Left forelimb (tissue), 1 donor: ENCODE measurements around the gene NXNL2.

Experiments used
- DNase-seq: peaks from one replicate; pipeline ENCODE4 v3.0.0-alpha.2; 2018; ENCODE audit warnings: low spot score

NXNL2 gene

DNA sequence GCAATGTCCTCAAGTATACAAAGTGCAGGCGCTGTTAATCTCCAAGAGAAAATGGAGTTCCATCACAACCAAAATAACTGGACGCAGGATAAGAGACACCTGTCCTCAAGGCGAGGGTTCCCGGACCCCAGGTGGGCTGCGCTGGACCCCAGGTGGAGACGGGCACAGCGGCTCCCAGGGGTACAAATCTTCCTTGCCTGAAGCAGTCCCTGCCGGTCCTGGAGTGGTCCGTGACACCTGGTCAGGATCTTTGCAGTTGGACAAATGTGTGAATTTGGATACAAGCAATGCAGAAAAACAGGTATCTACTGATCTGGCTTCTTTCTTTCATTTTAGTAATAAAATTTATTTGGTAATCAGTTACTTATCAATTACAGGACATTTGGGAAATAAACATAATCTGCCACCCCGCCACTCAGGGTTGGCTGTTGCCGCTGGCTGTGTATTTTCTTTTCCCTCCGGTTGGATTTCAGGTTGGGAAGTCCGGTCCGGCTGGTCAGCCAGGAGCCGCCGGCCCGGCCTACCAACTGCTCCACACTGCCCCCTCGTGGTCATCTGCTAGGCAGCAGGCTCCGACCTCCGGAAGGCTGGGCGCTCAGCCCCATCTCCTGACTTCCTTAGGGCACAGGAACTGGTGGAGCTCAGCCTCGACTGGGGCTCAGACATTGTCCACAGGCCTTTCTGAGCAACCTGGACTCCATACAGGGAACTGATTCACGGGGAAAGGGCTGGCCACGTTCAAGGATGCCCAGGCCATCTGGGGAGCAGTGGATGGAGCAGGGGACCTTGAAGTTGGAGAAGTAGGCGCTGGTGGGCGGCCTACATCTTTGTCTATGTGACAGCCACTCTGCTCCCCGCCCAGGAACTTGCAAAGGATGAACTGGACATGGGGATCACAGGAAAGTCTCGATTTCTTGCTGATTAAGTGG is 43.4 kb downstream of the NXNL2 start:
- DNase-seq, result peak; percentile 88

DNA sequence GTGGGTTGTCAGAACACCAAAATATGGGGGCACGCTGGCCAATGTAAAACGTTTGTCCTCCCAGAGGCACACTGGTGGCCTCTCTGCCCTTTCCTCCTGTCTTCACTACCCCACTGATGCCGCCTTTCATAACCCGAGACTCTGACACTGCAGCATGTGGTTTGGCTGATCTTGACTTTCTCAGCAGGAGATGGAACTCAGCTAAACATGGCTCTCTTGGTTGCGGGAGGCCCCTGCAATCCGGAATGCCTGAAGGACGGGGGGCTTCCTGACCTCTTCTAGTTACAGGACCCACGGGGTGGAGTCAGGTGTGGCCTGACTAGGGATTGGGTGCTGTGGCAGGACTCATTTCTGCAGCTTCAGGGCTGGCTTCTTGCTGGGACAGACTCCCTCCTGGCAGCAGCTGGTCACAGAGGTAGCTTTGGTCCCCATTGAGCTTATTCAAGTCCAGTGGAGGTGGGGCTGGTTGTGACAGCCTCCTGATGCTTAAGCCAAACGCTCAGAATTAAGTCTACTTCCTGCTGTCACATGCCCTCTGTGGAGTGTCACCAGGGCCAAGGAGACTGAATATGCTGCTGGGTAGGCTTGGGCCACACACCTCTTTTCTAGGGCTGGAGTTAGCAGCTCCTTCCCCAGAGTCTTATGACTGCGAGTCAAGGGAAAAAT is 44.2 kb downstream of the NXNL2 start:
- DNase-seq, result no peak

DNA sequence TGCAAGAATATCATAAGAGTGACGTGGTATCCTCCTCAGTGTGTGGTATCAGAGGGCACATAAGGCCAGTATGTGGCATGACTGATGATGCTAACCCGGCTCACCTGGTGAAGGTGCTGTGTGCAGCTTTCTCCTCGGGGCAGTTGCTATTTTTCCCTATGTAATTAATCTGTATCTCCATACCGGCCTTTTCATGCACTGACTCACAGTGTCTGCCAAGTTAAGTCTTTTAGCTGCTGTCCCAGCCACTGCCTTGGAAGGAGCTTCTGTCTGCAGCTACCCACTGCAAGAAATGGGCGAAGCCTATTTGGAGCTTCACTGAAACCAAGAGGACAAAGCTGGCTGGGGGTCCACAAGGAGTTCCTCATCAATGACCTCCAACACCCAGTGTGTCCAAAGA is 46.0 kb downstream of the NXNL2 start:
- no peak for DNase-seq

DNA sequence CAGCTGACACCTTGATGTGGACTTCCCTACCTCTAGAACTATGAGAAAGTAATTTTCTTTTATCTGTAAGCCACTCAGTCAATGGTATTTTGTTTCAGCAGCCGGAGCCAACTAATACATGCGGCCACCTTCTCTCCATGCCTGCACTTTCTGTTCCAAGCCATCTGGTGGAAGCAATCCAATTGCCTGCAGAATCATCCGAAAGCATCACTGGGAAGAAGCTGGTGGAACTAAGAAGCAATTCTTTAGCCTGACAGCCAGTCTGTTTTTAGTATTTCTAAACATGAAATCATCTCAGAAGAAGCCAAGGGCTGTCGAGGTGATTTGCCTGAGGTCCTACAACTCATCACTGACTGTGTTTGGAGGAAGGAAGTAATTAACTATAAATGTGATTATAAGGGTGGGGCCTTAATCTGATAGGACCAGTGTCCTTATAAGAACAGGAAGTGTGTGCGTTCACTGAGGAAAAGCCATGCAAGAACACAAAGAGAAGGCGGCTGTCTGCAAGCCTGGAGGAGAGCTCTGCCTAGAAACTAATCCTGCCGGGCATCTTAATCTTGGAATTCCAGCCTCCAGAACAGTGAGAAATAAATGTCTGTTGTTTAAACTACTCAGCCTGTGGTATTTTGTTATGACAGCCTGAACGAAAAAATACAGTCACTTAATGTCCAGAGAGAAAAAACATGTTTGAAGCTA is 49.1 kb downstream of the NXNL2 start:
- DNase-seq, result no peak

DNA sequence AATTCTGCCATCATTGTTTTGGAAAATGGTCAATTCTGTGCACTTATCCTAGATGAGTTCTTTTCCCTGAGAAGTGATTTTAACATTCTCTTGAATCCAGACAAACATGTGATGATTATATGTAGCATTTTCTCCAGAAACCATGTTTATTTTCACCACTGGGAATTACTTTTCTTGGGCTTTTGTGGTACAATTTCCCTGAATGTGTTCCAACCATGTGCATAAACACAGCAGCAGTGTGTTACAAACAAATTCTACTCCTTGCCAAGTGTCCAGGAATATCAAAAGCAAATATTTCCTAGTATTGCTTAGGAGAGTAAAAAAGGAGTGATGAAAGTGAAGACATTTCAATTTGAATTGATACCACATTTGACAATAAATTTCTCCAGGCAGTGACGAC is 50.4 kb downstream of the NXNL2 start:
- no peak for DNase-seq

DNA sequence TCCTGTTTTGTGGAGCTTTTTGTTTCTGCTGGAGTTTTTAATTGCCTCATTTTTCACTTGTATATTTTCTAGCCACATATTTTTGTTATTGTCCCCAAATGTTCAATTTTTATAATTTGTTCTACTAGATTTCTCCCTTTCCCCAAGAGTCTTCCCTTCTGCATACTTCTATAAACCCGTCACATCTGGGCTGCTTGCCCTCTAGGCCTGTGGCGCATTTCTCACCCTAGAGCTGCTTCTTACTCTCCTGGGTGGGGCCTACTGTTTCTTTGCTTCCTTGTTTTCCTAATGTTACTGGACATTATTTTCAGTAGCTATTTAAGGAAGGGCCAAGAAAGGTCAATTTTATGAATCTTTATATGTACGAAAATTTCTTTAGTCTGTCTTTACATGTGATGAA is 51.5 kb downstream of the NXNL2 start:
- DNase-seq, result no peak

DNA sequence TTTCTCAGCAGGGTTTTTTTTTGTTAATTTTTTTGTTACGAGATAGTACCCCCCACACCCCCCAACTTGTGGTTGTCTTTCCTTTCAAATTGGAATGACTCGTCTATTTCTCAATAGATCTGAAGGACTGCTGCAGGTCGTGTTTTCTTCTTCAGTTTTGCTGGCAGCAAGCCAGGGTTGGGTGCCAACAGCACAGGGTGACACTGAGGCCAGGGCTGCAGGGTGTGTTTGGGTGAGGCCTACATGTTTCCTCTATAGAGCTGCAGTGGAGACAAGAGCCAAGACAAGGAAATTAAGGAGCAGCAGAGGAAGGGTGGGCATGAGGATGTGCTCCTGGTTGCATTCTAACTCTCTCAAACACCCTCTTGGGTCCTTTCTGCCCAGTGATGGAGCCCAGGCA is 52.2 kb downstream of the NXNL2 start:
- no peak for DNase-seq

DNA sequence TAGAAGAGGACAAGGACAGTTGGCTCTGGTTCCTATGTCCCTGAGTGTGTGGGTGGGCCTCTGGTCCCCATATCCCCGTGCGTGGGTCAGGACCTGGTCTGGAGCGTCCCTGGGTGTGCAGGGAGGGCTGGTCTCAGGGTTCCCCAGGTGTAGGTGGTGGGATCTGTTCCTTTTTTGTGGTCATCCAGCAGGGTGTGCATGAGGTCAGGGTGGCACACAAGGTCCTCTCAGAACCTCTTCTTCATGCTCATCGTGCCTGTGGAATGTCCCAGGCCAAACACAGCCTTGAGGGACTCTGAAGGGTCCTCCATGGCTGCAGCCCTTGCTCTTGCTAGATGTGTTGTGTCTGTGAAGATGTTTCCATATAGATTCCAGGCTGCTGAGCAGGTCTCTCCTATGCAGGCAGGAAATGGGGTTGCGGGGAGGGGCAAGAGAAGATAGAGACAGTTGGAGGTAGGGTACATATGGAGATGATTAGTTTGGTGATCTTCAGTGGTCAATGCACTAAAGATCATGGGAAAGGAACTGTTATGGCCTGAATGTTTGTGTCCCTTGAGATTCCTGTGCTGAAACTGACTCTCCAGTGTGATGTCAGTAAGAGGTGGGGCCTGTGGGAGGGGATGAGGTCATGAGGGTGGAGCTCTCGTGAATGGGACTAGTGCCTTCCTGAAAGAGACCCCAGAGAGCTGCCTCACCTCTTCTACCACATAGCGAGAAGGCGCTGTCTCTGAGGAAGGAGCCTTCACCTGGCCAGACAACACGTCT is 53.1 kb downstream of the NXNL2 start:
- no peak for DNase-seq

DNA sequence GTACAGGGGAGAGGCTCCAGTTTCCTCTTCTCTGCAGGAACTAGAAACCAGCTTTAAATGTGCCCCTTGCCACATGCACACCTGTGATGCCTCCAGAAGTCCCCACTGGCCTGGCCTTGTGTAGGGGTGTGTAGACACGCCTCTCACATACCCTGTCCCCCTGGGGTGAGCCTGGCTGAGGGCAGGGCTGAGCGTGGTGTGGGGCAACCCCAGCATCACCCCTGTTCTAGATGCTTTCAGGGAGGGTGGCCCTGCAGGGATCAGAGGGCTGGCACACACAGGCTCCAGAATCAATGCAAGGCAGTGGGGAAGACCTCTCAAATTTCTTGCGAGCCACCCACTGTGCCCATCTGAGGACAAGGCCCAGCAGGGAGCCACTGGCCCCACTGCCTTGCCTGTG is 54.7 kb downstream of the NXNL2 start:
- no peak for DNase-seq

DNA sequence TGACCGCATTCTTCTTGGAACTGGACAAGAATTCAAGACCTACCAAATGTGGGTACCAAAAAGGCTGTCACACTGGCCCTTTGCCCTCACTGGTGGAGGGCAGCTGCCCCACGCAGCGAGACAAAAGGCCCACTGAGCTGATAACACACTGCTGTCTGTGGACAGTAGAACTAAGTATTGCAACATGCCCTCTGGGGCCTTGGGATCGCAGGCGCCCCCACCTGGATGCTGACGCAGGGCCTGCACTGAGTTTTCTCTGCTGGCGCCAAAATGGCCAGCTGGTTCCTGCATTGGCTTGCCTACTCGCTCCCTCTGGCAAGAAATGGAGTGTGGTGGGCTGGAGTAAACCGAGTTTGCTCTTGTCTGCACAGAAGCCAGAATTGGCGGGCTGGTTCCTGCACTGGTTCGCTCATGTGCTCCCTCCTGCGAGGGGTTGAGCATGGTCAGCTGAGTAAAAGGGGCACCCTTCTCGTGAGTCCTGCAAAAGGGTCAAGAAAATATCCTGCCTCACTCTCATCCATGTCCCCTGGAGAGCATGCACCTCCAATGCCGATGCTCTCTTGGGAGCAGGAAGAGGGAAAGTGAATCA is 55.7 kb downstream of the NXNL2 start:
- DNase-seq, result no peak

DNA sequence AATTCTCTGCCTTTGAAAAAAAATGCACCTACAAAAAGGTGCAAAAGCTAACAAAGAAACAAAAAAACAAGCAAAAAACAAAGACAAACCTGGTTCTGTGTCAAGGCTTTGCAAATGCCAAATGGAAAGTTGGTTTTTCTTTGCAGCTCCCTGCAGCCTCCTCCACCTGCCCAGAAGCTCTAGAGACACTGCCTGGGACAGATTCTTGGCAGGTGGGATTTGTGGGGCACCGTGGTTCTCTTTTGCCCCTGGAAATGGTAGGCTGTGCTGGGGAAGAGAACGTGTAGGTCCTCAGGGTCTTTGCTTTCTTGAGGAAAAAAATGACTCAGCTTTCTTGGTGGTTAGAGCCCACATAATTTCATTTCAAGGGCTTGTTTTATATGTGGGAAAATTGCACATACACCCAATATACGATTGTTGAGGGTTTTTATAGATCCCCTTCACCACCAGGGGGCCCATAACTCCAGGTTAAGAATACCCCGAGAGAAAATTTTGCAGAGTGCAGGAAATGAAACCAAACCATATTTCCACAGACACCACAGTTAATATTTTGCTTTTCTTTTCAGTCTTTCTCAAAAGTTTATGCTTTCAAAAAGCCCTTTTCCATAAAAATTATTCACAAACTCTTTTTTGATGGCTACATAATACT is 58.7 kb downstream of the NXNL2 start:
- DNase-seq, result no peak
